Measurements from ENCODE around the gene DDTL. TPM values are rescaled to one million over a fixed set of nuclear protein-coding genes. Genes with fewer than 3 reads are reported as not detected.

Gene DDTL
- total and polyA plus RNA-seq, 4 donors, result 6.3 to 18.7 (median 8.2) TPM

DNA sequence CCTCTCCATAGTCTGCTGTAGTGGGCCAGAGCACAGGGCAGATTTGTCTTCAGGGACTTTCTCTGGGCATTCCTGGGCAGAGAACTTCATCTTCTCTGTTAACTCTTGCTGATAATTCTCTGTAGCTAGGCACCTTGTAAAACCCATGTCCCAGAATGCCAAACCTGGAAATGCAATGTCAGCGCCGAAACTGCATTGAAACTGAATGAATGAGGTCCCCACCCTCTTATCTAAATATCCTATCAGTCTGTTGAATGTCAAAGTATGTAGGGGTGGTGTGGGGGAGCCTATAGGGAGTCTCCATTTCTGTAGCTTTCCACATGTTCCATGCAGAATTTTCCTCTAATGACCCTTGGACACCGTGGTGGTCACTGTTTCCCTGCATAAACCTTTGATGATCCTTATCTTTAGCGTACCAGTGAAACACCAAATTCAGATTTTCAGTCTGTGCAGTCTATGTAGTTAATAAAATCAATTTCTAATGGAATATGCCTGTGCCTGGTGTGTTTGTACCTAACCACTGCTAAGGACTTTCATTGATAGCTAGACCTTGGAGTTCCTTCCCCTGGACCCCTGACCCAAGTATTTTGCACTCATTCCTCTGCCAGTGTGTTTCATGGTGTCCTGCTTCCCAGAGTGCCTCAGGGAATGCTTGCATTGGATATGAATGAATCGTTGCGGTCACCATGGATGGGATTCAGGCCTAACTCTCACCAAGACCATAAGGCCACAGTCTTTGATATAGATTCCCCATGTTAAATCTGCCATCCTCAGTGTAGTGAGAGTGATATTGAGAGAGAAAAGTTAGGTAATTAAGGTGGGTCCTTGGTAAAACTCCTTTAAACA is 41.9 kb downstream of the DDTL start:
- no peaks in the 10 kb centered on the region for H3K36me3 ChIP-seq (ENCODE audit: control insufficient read depth in 4 of 4, insufficient read depth in 3 of 4, low read depth in 1 of 4, low read length in 3 of 4)
- H3K9ac ChIP-seq (ENCODE audit: low read depth in 1 of 2, low read length in 2 of 2), result no peak overlapping the region
- H3K27me3 ChIP-seq (ENCODE audit: control insufficient read depth in 4 of 4, insufficient read depth in 4 of 4, low read length in 3 of 4), result no peaks in the 10 kb centered on the region
- H3K9me3 ChIP-seq (ENCODE audit: control insufficient read depth in 4 of 4, low read length in 3 of 4), result no peaks in the 10 kb centered on the region
- H3K4me3 ChIP-seq (ENCODE audit: low read depth in 1 of 3, low read length in 3 of 3), result no peak overlapping the region
- 88% methylated on average over 6 of the region's 6 CpGs for WGBS
- no peak overlapping the region for H3K27ac ChIP-seq (ENCODE audit: low read depth in 1 of 2, low read length in 2 of 2)
- no peak for TF ChIP-seq RAD21 (IDR thresholded peaks at IDR 0.05)
- no peak for TF ChIP-seq HNF4G (IDR thresholded peaks at IDR 0.05)
- TF ChIP-seq, protein P1, sequence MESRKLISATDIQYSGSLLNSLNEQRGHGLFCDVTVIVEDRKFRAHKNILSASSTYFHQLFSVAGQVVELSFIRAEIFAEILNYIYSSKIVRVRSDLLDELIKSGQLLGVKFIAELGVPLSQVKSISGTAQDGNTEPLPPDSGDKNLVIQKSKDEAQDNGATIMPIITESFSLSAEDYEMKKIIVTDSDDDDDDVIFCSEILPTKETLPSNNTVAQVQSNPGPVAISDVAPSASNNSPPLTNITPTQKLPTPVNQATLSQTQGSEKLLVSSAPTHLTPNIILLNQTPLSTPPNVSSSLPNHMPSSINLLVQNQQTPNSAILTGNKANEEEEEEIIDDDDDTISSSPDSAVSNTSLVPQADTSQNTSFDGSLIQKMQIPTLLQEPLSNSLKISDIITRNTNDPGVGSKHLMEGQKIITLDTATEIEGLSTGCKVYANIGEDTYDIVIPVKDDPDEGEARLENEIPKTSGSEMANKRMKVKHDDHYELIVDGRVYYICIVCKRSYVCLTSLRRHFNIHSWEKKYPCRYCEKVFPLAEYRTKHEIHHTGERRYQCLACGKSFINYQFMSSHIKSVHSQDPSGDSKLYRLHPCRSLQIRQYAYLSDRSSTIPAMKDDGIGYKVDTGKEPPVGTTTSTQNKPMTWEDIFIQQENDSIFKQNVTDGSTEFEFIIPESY (IDR thresholded peaks at IDR 0.05), result no peak
- no peak for TF ChIP-seq SP1 (IDR thresholded peaks at IDR 0.05)
- TF ChIP-seq HNF4A (conservative IDR thresholded peaks at IDR 0.05), result no peak
- TF ChIP-seq EGR1 (IDR thresholded peaks at IDR 0.05; ENCODE audit: low read depth in 2 of 2), result no peak
- no peak for TF ChIP-seq NR2F2 (IDR thresholded peaks at IDR 0.05)
- no peak for TF ChIP-seq FOXA2 (IDR thresholded peaks at IDR 0.05)
- TF ChIP-seq GABPA (IDR thresholded peaks at IDR 0.05 in 1 of 2, conservative IDR thresholded peaks at IDR 0.05 in 1 of 2), result no peak
- H3K4me1 ChIP-seq (ENCODE audit: control insufficient read depth in 4 of 4, insufficient read depth in 4 of 4, low read length in 3 of 4), result peaks cover 0 to 16% (median 11%) of the 10 kb centered on the region in 4 donors
- DNase-seq (ENCODE audit: low spot score), result no peak

- Histone ChIP-seq H3K27me3 (ENCODE audit: control insufficient read depth in 4 of 4, insufficient read depth in 4 of 4, low read length in 3 of 4) (no peaks in the 10 kb centered on the region), H3K27ac (ENCODE audit: low read depth in 1 of 2, low read length in 2 of 2) (no peak overlapping the region), H3K9me3 (ENCODE audit: control insufficient read depth in 4 of 4, low read length in 3 of 4) (no peaks in the 10 kb centered on the region), H3K4me3 (ENCODE audit: low read depth in 1 of 3, low read length in 3 of 3) (no peak overlapping the region), H3K9ac (ENCODE audit: low read depth in 1 of 2, low read length in 2 of 2) (no peak overlapping the region), H3K4me1 (ENCODE audit: control insufficient read depth in 4 of 4, insufficient read depth in 4 of 4, low read length in 3 of 4) (peaks cover 0 to 16% (median 11%) of the 10 kb centered on the region in 4 donors), H3K36me3 (ENCODE audit: control insufficient read depth in 4 of 4, insufficient read depth in 3 of 4, low read depth in 1 of 4, low read length in 3 of 4) (no peaks in the 10 kb centered on the region)
- no peak for DNase-seq (ENCODE audit: low spot score)
- no peak for TF ChIP-seq YY1 (IDR thresholded peaks at IDR 0.05)
- TF ChIP-seq, protein P2, sequence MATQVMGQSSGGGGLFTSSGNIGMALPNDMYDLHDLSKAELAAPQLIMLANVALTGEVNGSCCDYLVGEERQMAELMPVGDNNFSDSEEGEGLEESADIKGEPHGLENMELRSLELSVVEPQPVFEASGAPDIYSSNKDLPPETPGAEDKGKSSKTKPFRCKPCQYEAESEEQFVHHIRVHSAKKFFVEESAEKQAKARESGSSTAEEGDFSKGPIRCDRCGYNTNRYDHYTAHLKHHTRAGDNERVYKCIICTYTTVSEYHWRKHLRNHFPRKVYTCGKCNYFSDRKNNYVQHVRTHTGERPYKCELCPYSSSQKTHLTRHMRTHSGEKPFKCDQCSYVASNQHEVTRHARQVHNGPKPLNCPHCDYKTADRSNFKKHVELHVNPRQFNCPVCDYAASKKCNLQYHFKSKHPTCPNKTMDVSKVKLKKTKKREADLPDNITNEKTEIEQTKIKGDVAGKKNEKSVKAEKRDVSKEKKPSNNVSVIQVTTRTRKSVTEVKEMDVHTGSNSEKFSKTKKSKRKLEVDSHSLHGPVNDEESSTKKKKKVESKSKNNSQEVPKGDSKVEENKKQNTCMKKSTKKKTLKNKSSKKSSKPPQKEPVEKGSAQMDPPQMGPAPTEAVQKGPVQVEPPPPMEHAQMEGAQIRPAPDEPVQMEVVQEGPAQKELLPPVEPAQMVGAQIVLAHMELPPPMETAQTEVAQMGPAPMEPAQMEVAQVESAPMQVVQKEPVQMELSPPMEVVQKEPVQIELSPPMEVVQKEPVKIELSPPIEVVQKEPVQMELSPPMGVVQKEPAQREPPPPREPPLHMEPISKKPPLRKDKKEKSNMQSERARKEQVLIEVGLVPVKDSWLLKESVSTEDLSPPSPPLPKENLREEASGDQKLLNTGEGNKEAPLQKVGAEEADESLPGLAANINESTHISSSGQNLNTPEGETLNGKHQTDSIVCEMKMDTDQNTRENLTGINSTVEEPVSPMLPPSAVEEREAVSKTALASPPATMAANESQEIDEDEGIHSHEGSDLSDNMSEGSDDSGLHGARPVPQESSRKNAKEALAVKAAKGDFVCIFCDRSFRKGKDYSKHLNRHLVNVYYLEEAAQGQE (IDR thresholded peaks at IDR 0.05), result no peak
- TF ChIP-seq FOXA1 (IDR thresholded peaks at IDR 0.05), result no peak
- TF ChIP-seq TAF1 (conservative IDR thresholded peaks at IDR 0.05), result no peak
- TF ChIP-seq, protein P1 (IDR thresholded peaks at IDR 0.05), result no peak
- no peak for TF ChIP-seq EGR1 (IDR thresholded peaks at IDR 0.05; ENCODE audit: low read depth in 2 of 2)
- TF ChIP-seq FOXA2 (IDR thresholded peaks at IDR 0.05), result no peak
- no peak for TF ChIP-seq RXRA (IDR thresholded peaks at IDR 0.05)
- TF ChIP-seq CTCF (IDR thresholded peaks at IDR 0.05; ENCODE audit: low read depth, low read length, missing input control), result no peak
- TF ChIP-seq GABPA (IDR thresholded peaks at IDR 0.05 in 1 of 2, conservative IDR thresholded peaks at IDR 0.05 in 1 of 2), result no peak
- no peak for TF ChIP-seq MAX (IDR thresholded peaks at IDR 0.05)
- TF ChIP-seq HNF4G (IDR thresholded peaks at IDR 0.05), result no peak
- WGBS, result 93% methylated on average over 7 of the region's 7 CpGs
Observed at GRCh38 chr22:24009227-24010017, 42.7 kb downstream of the DDTL start.

All from liver (tissue), 9 donors.